Measurements from ENCODE around the gene VEPH1. TPM values are rescaled to one million over a fixed set of nuclear protein-coding genes. Genes with fewer than 3 reads are reported as not detected.

Gene VEPH1
- total and polyA plus RNA-seq, 2 donors from 2014 or later = 17.8 to 29.2 TPM

DNA sequence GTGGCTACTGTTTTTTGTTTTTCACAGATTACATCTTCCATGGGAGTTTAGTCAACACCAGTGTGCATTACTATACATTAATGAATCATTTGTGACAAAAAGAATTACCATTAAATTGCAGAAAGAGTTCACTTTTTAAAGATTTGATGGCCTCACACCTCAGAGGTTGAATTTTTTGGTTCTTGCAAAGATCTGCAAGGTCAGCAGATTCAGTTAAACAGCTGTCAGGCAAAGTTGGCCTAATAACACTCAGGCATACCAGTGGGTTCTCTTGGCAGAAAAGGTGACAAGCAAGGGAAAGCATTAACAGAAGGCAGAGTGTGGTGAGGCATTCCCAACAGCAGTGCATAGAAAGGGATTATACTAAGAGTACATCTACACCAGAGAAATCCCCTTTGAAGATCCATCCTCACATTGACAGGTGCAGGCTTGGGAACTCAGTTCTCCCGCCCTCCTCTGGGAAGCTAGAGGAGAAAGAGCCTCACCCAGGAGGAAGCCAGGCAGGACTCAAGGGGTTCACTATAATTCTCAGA, 90.8 kb downstream of the VEPH1 start:
- FAIRE-seq (no peak), DNase-seq (no peak)
- H3K27me3 ChIP-seq (ENCODE audit: control insufficient read depth, insufficient read depth, low read length) = no peaks in the 10 kb centered on the region
- H3K36me3 ChIP-seq (ENCODE audit: control insufficient read depth in 2 of 3, insufficient read depth in 3 of 3, low read length in 3 of 3) = peaks cover 0 to 5% (median 0%) of the 10 kb centered on the region in 3 donors
- no peak overlapping the region for H3K9ac ChIP-seq (ENCODE audit: low read length in 3 of 3)
- intact Hi-C loops (cut with DNase I) = no loop called here
- TF ChIP-seq, protein P1, sequence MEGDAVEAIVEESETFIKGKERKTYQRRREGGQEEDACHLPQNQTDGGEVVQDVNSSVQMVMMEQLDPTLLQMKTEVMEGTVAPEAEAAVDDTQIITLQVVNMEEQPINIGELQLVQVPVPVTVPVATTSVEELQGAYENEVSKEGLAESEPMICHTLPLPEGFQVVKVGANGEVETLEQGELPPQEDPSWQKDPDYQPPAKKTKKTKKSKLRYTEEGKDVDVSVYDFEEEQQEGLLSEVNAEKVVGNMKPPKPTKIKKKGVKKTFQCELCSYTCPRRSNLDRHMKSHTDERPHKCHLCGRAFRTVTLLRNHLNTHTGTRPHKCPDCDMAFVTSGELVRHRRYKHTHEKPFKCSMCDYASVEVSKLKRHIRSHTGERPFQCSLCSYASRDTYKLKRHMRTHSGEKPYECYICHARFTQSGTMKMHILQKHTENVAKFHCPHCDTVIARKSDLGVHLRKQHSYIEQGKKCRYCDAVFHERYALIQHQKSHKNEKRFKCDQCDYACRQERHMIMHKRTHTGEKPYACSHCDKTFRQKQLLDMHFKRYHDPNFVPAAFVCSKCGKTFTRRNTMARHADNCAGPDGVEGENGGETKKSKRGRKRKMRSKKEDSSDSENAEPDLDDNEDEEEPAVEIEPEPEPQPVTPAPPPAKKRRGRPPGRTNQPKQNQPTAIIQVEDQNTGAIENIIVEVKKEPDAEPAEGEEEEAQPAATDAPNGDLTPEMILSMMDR (IDR thresholded peaks at IDR 0.05; ENCODE audit: borderline replicate concordance, extremely low read depth, insufficient read depth) = no peak
- no peaks in the 10 kb centered on the region for H3K4me1 ChIP-seq (ENCODE audit: control insufficient read depth in 2 of 3, insufficient read depth in 2 of 3, low read depth in 1 of 3, low read length in 3 of 3)
- H3K27ac ChIP-seq (ENCODE audit: low read depth in 2 of 2, low read length in 2 of 2) = no peak overlapping the region
- no peak overlapping the region for H3K4me3 ChIP-seq (ENCODE audit: low read length in 3 of 3)
- no peaks in the 10 kb centered on the region for H3K9me3 ChIP-seq (ENCODE audit: control insufficient read depth in 2 of 3, insufficient read depth in 1 of 3, low read length in 3 of 3)

DNA sequence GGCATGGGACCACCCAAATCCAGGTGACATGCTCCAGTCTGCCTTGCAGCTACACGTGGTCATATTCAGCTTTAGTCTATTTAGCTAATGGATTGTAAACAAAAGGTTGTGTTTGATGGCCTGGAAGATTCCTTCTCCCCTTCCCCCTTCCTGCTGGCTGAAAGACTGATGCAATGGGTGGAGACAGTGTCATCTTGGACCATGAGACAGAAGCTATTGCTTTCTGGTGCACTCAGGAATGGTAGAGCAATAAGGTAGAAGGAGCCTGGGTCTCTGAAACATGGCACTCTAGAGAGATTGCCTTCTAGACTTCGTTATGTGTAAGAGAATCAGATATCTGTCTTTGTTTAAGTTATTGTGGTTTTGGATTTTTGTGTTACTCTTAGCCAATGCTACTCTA, 92.3 kb downstream of the VEPH1 start:
- intact Hi-C loops (cut with DNase I) = no loop called here
- TF ChIP-seq, protein P1 (IDR thresholded peaks at IDR 0.05; ENCODE audit: borderline replicate concordance, extremely low read depth, insufficient read depth) = no peak
- Histone ChIP-seq H3K4me3 (ENCODE audit: low read length in 3 of 3) (no peak overlapping the region), H3K27ac (ENCODE audit: low read depth in 2 of 2, low read length in 2 of 2) (no peak overlapping the region), H3K27me3 (ENCODE audit: control insufficient read depth, insufficient read depth, low read length) (no peaks in the 10 kb centered on the region), H3K36me3 (ENCODE audit: control insufficient read depth in 2 of 3, insufficient read depth in 3 of 3, low read length in 3 of 3) (peaks cover 0 to 5% (median 0%) of the 10 kb centered on the region in 3 donors), H3K9ac (ENCODE audit: low read length in 3 of 3) (no peak overlapping the region), H3K4me1 (ENCODE audit: control insufficient read depth in 2 of 3, insufficient read depth in 2 of 3, low read depth in 1 of 3, low read length in 3 of 3) (no peaks in the 10 kb centered on the region), H3K9me3 (ENCODE audit: control insufficient read depth in 2 of 3, insufficient read depth in 1 of 3, low read length in 3 of 3) (no peaks in the 10 kb centered on the region)
- FAIRE-seq = no peak
- no peak for DNase-seq

DNA sequence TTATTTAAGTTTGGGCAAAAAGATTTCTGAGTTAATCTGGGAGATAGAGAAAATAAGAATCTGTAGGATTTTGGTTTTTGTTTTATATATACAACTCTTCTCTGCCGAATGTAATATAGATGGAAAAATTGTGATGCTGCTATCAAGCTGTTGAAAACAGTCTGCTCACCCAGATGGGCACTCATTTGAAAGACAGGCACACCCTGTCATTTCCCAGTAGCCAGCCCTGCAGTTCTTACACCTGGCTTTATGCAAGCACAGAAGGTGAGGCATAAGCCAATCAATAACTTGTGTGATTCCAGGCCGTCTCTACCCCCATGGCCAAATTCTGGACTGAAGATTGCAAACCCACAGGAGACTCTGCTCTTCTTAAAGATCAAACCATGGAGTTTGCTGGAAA, 93.7 kb downstream of the VEPH1 start:
- H3K4me1 ChIP-seq (ENCODE audit: control insufficient read depth in 2 of 3, insufficient read depth in 2 of 3, low read depth in 1 of 3, low read length in 3 of 3) = no peaks in the 10 kb centered on the region
- H3K36me3 ChIP-seq (ENCODE audit: control insufficient read depth in 2 of 3, insufficient read depth in 3 of 3, low read length in 3 of 3) = peaks cover 0 to 5% (median 0%) of the 10 kb centered on the region in 3 donors
- H3K9me3 ChIP-seq (ENCODE audit: control insufficient read depth in 2 of 3, insufficient read depth in 1 of 3, low read length in 3 of 3) = no peaks in the 10 kb centered on the region
- FAIRE-seq (no peak), DNase-seq (no peak)
- intact Hi-C loops (cut with DNase I) = no loop called here
- TF ChIP-seq, protein P1 (IDR thresholded peaks at IDR 0.05; ENCODE audit: borderline replicate concordance, extremely low read depth, insufficient read depth) = no peak
- H3K9ac ChIP-seq (ENCODE audit: low read length in 3 of 3) = no peak overlapping the region
- H3K4me3 ChIP-seq (ENCODE audit: low read length in 3 of 3) = no peak overlapping the region
- no peak overlapping the region for H3K27ac ChIP-seq (ENCODE audit: low read depth in 2 of 2, low read length in 2 of 2)
- no peaks in the 10 kb centered on the region for H3K27me3 ChIP-seq (ENCODE audit: control insufficient read depth, insufficient read depth, low read length)

Measured in kidney (tissue), 14 donors.